Progenitor cell of endocrine pancreas (in vitro differentiated cells): Measurements from ENCODE around the gene CNGA1. TPM values are rescaled to one million over a fixed set of nuclear protein-coding genes. Genes with fewer than 3 reads are reported as not detected.
"Not testable (repeated sequence)": the region's sequence is repeated elsewhere in the genome, so short reads cannot be mapped to it uniquely, and the experiment has no call there.

Experiments
- DNase-seq: peaks from one replicate; pipeline ENCODE4 v3.0.0; 2021; ENCODE audit warnings: low spot score; ENCODE audit not compliant: unreplicated experiment
- H3K27ac Mint-ChIP-seq: 2 replicates; pipeline ENCODE4 v1.8.0; 2021; ENCODE audit warnings: mild to moderate bottlenecking, moderate library complexity, mixed read lengths
- H3K27me3 Mint-ChIP-seq: 2 replicates; pipeline ENCODE4 v1.8.0; 2021; ENCODE audit warnings: mixed read lengths
- H3K36me3 Mint-ChIP-seq: 2 replicates; pipeline ENCODE4 v1.8.0; 2022; ENCODE audit warnings: mixed read lengths; ENCODE audit not compliant: insufficient read depth
- H3K4me1 Mint-ChIP-seq: 2 replicates; pipeline ENCODE4 v1.8.0; 2021; ENCODE audit warnings: low read depth, mixed read lengths
- H3K4me3 Mint-ChIP-seq: 2 replicates; pipeline ENCODE4 v1.8.0; 2021; ENCODE audit warnings: low read depth, mild to moderate bottlenecking, moderate library complexity, mixed read lengths
- H3K9me3 Mint-ChIP-seq: 2 replicates; pipeline ENCODE4 v1.8.0; 2021; ENCODE audit warnings: low read depth, mixed read lengths
- CTCF ChIP-seq: fragments of 200-600 bp; sonication (generic); IDR thresholded peaks from one replicate; pipeline ENCODE4 v1.5.0; 2021; ENCODE audit warnings: antibody characterized with exemption, mild to moderate bottlenecking; ENCODE audit not compliant: unreplicated experiment
- total RNA-seq: library from RNA; stranded (reverse); gene quantifications from 2 replicates; pipeline ENCODE4 v1.2.1, GENCODE V29; 2021

The CNGA1 gene
- total RNA-seq, 1 donor from 2014 or later, result 1.6 TPM

DNA sequence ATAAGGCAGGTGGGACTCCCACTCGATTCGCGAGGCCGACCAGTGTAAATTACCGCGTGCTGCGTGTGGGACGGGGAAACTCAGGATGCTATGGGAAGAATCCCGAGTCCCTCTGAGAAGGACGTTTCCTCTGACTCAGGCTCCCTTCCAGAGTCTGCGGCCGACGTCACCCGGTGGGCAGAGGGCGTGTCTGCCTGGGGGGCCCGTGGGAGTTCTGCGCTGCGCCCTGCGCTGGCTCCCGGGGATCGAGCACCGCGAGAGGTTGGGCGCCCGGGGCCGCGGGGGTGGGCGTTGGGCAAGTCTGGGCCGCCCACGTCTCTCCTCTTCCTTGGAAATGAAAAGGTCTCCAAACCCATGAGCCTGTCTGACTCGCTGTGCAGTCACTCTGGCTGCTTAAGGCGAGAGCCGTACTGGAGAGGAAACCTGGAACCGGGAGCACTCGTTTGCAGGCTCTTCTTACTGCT lies 659 bp upstream of the CNGA1 start:
- H3K36me3 Mint-ChIP-seq, result peaks cover 6% of the 10 kb centered on the region
- peak overlapping the region; percentile 99 for H3K27ac Mint-ChIP-seq

GRCh38 chr4:48015678-48016077 lies 803 bp downstream of the CNGA1 start:
- TF ChIP-seq CTCF, result no peak
- no peak for DNase-seq
- Mint-ChIP-seq H3K36me3 (peaks cover 11% of the 10 kb centered on the region), H3K9me3 (peaks cover 18% of the 10 kb centered on the region), H3K27ac (peak overlapping the region; percentile 93), H3K27me3 (no peaks in the 10 kb centered on the region), H3K4me3 (peak overlapping the region; percentile 92), H3K4me1 (peaks cover 16% of the 10 kb centered on the region)

More for the DNA sequence above, 659 bp upstream of the CNGA1 start:
- Mint-ChIP-seq H3K4me3 (peak overlapping the region; percentile 92), H3K4me1 (peaks cover 16% of the 10 kb centered on the region), H3K27me3 (no peaks in the 10 kb centered on the region), H3K9me3 (peaks cover 6% of the 10 kb centered on the region)
- peak; percentile 69 for DNase-seq
- no peak for TF ChIP-seq CTCF

DNA sequence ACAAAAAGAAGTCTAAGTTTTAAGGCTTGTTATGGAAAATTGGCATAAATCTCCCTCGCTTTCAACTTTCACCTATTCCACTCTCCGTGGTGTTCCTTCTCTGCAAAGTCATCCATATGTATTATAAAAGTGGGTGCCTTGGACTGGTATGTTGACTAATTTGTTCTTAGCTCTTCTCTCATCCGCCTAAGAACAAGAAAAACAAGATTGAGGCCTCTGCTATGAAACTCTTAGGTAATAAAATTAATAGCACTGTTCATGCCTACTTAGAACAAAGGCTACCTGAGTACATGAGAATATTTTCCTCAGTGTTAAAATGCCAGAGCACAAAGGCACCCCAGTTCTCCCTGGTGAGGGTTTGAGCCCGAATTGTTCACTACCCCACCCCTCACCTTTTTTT lies 1.3 kb downstream of the CNGA1 start:
- no peak for TF ChIP-seq CTCF
- Mint-ChIP-seq H3K4me3 (no peak overlapping the region), H3K9me3 (peaks cover 20% of the 10 kb centered on the region), H3K36me3 (peaks cover 14% of the 10 kb centered on the region), H3K4me1 (peaks cover 16% of the 10 kb centered on the region), H3K27me3 (no peaks in the 10 kb centered on the region), H3K27ac (no peak overlapping the region)
- DNase-seq, result no peak

GRCh38 chr4:48012824-48013223 lies 3.7 kb downstream of the CNGA1 start:
- peaks cover 20% of the 10 kb centered on the region for H3K9me3 Mint-ChIP-seq
- no peaks in the 10 kb centered on the region for H3K27me3 Mint-ChIP-seq
- no peak overlapping the region for H3K27ac Mint-ChIP-seq
- peaks cover 18% of the 10 kb centered on the region for H3K36me3 Mint-ChIP-seq
- TF ChIP-seq CTCF, result no peak
- no peak for DNase-seq
- peaks cover 10% of the 10 kb centered on the region for H3K4me1 Mint-ChIP-seq
- no peak overlapping the region for H3K4me3 Mint-ChIP-seq

DNA sequence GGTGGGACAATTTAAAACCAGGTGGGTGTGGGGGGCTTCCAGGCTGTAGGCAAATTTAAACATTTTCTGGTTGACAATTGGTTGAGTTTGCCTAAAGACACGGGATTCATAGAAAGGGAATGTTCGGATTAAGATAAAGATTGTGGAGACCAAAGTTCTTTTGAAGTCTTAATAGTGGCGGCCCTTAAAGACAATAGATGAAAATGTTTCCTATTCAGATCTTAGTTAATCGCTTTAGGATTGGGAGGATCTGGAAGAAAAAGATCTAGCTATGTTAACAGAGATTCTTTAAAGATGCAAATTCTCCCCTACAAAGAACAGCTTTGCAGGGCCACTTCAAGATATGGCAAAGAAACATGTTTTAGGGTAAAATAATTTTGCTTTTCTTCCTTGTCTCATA lies 4.8 kb downstream of the CNGA1 start:
- H3K9me3 Mint-ChIP-seq, result peaks cover 20% of the 10 kb centered on the region
- no peak for DNase-seq
- no peak overlapping the region for H3K4me3 Mint-ChIP-seq
- H3K27me3 Mint-ChIP-seq, result no peaks in the 10 kb centered on the region
- peaks cover 21% of the 10 kb centered on the region for H3K36me3 Mint-ChIP-seq
- TF ChIP-seq CTCF, result no peak
- H3K4me1 Mint-ChIP-seq, result peaks cover 6% of the 10 kb centered on the region
- H3K27ac Mint-ChIP-seq, result no peak overlapping the region

DNA sequence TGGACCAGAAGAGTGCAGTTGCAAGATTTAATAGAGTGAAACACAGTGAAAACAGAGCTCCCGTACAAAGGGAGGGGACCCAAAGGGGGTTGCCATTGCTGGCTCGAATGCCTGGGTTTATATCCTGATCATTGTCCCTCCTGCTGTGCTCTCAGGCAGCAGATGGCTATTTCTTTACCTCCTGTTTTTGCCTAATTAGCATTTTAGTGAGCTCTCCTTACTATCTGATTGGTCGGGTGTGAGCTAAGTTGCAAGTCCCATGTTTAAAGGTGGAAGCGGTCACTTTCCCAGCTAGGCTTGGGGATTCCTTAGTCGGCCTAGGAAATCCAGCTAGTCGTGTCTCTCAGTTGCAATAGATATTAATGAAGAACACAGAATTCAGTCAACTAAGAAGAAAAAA lies 5.6 kb downstream of the CNGA1 start:
- H3K4me3 Mint-ChIP-seq, DNase-seq, H3K4me1 Mint-ChIP-seq, H3K27me3 Mint-ChIP-seq, H3K27ac Mint-ChIP-seq: not testable (repeated sequence)
- peaks cover 24% of the 10 kb centered on the region for H3K36me3 Mint-ChIP-seq
- peaks cover 23% of the 10 kb centered on the region for H3K9me3 Mint-ChIP-seq
